HEK293 (cell line): ENCODE results near the gene SENP5.
"Not testable (repeated sequence)": the region's sequence is repeated elsewhere in the genome, so short reads cannot be mapped to it uniquely, and the experiment has no call there.

Experiments used
- CTCF ChIP-seq: fragments of 450-650 bp; formaldehyde crosslinking; IDR thresholded peaks from 2 replicates; pipeline ENCODE4 v1.5.1; 2016; ENCODE audit warnings: missing biosample characterization, missing genetic modification characterization
- ZNF274 ChIP-seq, 2 experiments: fragments of 200-500 bp in 1 of 2; fragments of 450-650 bp in 1 of 2; sonication (Bioruptor generic) in 1 of 2; formaldehyde crosslinking in 1 of 2; IDR thresholded peaks; 2 replicates each; pipeline versions ENCODE4 v1.5.1 to v1.6.1; 2014 to 2016; ENCODE audit warnings: borderline replicate concordance in 1 of 2, inconsistent platforms in 1 of 2, low read length in 1 of 2, missing biosample characterization in 1 of 2, missing genetic modification characterization in 1 of 2
- ZNF544 ChIP-seq: fragments of 450-650 bp; formaldehyde crosslinking; IDR thresholded peaks from 2 replicates; pipeline ENCODE4 v1.5.0; 2017; ENCODE audit warnings: missing biosample characterization, missing genetic modification characterization
- ZNF830 ChIP-seq: fragments of 450-650 bp; IDR thresholded peaks from 2 replicates; pipeline ENCODE4 v1.5.0; 2018; ENCODE audit warnings: missing biosample characterization, missing genetic modification characterization, low read depth, mild to moderate bottlenecking, moderate library complexity
- TF ChIP-seq, protein P1 (sequence below): fragments of 450-650 bp; formaldehyde crosslinking; IDR thresholded peaks from 2 replicates; pipeline ENCODE4 v1.5.1; 2016; ENCODE audit warnings: missing biosample characterization, missing genetic modification characterization
- TF ChIP-seq, protein P2 (sequence below): fragments of 450-650 bp; formaldehyde crosslinking; IDR thresholded peaks from 2 replicates; pipeline ENCODE4 v1.5.1; 2016; ENCODE audit warnings: missing biosample characterization, missing genetic modification characterization

DNA sequence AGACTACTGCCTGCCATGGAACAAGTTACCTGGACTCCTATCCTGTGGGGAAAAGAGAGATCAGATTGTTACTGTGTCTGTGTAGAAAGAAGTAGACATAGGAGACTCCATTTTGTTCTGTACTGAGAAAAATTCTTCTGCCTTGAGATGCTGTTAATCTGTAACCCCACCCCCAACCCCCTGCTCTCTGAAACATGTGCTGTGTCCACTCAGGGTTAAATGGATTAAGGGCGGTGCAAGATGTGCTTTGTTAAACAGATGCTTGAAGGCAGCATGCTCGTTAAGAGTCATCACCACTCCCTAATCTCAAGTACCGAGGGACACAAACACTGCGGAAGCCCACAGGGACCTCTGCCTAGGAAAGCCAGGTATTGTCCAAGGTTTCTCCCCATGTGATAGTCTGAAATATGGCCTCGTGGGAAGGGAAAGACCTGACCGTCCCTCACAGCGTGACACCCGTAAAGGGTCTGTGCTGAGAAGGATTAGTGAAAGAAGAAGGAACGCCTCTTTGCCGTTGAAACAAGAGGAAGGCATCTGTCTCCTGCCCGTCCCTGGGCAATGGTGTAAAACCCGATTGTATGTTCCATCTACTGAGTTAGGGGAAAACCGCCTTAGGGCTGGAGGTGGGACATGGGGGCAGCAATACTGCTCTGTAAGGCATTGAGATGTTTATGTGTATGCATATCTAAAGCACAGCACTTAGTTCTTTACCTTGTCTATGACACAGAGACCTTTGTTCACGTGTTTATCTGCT is 76.5 kb downstream of the SENP5 start:
- TF ChIP-seq ZNF274 (IDR thresholded peaks at IDR 0.05; ENCODE audit: low read length); ZNF274 (tag by site-specific recombination; IDR thresholded peaks at IDR 0.05; ENCODE audit: borderline replicate concordance); ZNF544 (tag by site-specific recombination); CTCF (tag by site-specific recombination); ZNF830 (tag by site-specific recombination): not testable (repeated sequence)
- TF ChIP-seq, protein P1, sequence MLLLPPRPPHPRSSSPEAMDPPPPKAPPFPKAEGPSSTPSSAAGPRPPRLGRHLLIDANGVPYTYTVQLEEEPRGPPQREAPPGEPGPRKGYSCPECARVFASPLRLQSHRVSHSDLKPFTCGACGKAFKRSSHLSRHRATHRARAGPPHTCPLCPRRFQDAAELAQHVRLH = not testable (repeated sequence)
- TF ChIP-seq, protein P2, sequence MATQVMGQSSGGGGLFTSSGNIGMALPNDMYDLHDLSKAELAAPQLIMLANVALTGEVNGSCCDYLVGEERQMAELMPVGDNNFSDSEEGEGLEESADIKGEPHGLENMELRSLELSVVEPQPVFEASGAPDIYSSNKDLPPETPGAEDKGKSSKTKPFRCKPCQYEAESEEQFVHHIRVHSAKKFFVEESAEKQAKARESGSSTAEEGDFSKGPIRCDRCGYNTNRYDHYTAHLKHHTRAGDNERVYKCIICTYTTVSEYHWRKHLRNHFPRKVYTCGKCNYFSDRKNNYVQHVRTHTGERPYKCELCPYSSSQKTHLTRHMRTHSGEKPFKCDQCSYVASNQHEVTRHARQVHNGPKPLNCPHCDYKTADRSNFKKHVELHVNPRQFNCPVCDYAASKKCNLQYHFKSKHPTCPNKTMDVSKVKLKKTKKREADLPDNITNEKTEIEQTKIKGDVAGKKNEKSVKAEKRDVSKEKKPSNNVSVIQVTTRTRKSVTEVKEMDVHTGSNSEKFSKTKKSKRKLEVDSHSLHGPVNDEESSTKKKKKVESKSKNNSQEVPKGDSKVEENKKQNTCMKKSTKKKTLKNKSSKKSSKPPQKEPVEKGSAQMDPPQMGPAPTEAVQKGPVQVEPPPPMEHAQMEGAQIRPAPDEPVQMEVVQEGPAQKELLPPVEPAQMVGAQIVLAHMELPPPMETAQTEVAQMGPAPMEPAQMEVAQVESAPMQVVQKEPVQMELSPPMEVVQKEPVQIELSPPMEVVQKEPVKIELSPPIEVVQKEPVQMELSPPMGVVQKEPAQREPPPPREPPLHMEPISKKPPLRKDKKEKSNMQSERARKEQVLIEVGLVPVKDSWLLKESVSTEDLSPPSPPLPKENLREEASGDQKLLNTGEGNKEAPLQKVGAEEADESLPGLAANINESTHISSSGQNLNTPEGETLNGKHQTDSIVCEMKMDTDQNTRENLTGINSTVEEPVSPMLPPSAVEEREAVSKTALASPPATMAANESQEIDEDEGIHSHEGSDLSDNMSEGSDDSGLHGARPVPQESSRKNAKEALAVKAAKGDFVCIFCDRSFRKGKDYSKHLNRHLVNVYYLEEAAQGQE (tag by site-specific recombination) = not testable (repeated sequence)
